OCI-LY7 (cell line): ENCODE data around the gene OR10A5.

Experiments
- EZH2phosphoT487 ChIP-seq: fragments of 200-600 bp; sonication (generic); IDR thresholded peaks from 2 replicates; pipeline ENCODE4 v1.6.1; 2018; ENCODE audit warnings: low read depth, borderline replicate concordance, mild to moderate bottlenecking, mixed run types, antibody characterized with exemption, low read length, moderate library complexity, mixed read lengths
- TF ChIP-seq, protein P1 (sequence below): fragments of 200-600 bp; sonication (generic); conservative IDR thresholded peaks from 2 replicates; pipeline ENCODE4 v1.5.1; 2014; ENCODE audit warnings: mild to moderate bottlenecking, antibody characterized with exemption, low read length, moderate library complexity, mixed read lengths

DNA sequence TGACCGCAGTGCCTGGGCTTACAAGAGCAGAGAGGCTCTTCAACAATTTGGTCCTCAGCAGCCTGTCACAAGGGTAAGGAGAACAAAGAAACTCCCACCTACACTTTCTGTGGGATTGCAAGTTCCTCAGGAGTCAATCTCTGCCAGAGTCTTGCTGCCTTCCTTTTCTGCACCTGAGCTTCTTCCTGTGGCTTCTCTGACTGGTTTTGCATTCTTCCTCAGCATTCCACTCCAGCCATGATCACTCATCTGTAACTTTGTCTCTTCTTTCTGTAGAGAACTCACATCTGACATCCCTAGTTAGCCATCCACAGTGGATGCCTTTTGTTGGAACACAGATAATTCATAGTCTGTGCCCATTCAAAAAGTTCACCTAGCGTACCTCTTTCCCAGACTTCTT lies 31.8 kb upstream of the OR10A5 start:
- TF ChIP-seq, protein P1, sequence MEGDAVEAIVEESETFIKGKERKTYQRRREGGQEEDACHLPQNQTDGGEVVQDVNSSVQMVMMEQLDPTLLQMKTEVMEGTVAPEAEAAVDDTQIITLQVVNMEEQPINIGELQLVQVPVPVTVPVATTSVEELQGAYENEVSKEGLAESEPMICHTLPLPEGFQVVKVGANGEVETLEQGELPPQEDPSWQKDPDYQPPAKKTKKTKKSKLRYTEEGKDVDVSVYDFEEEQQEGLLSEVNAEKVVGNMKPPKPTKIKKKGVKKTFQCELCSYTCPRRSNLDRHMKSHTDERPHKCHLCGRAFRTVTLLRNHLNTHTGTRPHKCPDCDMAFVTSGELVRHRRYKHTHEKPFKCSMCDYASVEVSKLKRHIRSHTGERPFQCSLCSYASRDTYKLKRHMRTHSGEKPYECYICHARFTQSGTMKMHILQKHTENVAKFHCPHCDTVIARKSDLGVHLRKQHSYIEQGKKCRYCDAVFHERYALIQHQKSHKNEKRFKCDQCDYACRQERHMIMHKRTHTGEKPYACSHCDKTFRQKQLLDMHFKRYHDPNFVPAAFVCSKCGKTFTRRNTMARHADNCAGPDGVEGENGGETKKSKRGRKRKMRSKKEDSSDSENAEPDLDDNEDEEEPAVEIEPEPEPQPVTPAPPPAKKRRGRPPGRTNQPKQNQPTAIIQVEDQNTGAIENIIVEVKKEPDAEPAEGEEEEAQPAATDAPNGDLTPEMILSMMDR = no peak
- no peak for TF ChIP-seq EZH2phosphoT487
